ENCODE data around the gene PRRG2. TPM values are rescaled to one million over a fixed set of nuclear protein-coding genes. Genes with fewer than 3 reads are reported as not detected.

PRRG2 gene
- total RNA-seq, 1 donor from 2014 or later = not detected

- Histone ChIP-seq H3K27ac (peak overlapping the region; percentile 82 to 87), H3K36me3 (peaks cover 13 to 14% of the 10 kb centered on the region in 2 donors), H3K4me3 (peak overlapping the region; percentile 81 to 91), H3K27me3 (no peaks in the 10 kb centered on the region), H3K4me1 (peaks cover 2 to 12% of the 10 kb centered on the region in 2 donors), H3K9me3 (no peaks in the 10 kb centered on the region)
- DNase-seq (ENCODE audit: low spot score in 2 of 2) = peak; percentile 87 to 97
- intact Hi-C loops (cut with DNase I) = loop anchor here (1.0 to 5.0 kb wide), 5 partner anchors 74 to 277 kb away; partner anchors contain the start of genes AP2A1, DKKL1, PNKP and PRMT1
- peak in 1 of 3 experiments; percentile 6 for TF ChIP-seq CTCF (IDR thresholded peaks at IDR 0.05)
Measured at GRCh38 chr19:49590071-49590970, 9.2 kb downstream of the PRRG2 start.

- DNase-seq (ENCODE audit: low spot score in 2 of 2) = no peak
- intact Hi-C loops (cut with DNase I) = loop anchor here (1.0 to 5.0 kb wide), 5 partner anchors 73 to 276 kb away; partner anchors contain the start of genes AP2A1, DKKL1, PNKP and PRMT1
- H3K4me1 ChIP-seq = peaks cover 2 to 12% of the 10 kb centered on the region in 2 donors
- TF ChIP-seq CTCF (IDR thresholded peaks at IDR 0.05) = no peak
- peak within 1 kb of the TSS; percentile 82 to 87 for H3K27ac ChIP-seq
- H3K27me3 ChIP-seq = no peaks in the 10 kb centered on the region
- H3K36me3 ChIP-seq = peaks cover 21 to 22% of the 10 kb centered on the region in 2 donors
- H3K4me3 ChIP-seq = peak within 1 kb of the TSS; percentile 81 to 91
- no peaks in the 10 kb centered on the region for H3K9me3 ChIP-seq
Measured at GRCh38 chr19:49590971-49591730, 10.0 kb downstream of the PRRG2 start, which contains the start of gene PRR12. PRR12 (plus strand) TSS chr19:49591182; CDS start chr19:49591655, 473 bp downstream.

GRCh38 chr19:49591731-49592485 is 10.8 kb downstream of the PRRG2 start:
- intact Hi-C loops (cut with DNase I) = loop anchor here (2.0 to 5.0 kb wide), 4 partner anchors 85 to 275 kb away; partner anchors contain the start of genes AP2A1, DKKL1, PNKP and PRMT1
- H3K27ac ChIP-seq = peak overlapping the region; percentile 82 to 87
- TF ChIP-seq CTCF (IDR thresholded peaks at IDR 0.05) = no peak

GRCh38 chr19:49592486-49593232 is 11.5 kb downstream of the PRRG2 start:
- no peak for DNase-seq (ENCODE audit: low spot score in 2 of 2)
- H3K27me3 ChIP-seq = no peaks in the 10 kb centered on the region
- intact Hi-C loops (cut with DNase I) = loop anchor here (1.0 to 5.0 kb wide), 4 partner anchors 48 to 275 kb away; partner anchors contain the start of genes AP2A1, DKKL1, PNKP and RRAS
- peak overlapping the region; percentile 82 to 87 for H3K27ac ChIP-seq
- H3K36me3 ChIP-seq = peaks cover 37% of the 10 kb centered on the region in 2 donors
- TF ChIP-seq CTCF (IDR thresholded peaks at IDR 0.05) = no peak
- H3K4me1 ChIP-seq = peaks cover 2 to 12% of the 10 kb centered on the region in 2 donors
- H3K4me3 ChIP-seq = peak overlapping the region; percentile 81 to 91
- no peaks in the 10 kb centered on the region for H3K9me3 ChIP-seq

More at GRCh38 chr19:49591731-49592485, 10.8 kb downstream of the PRRG2 start:
- peak overlapping the region; percentile 81 to 91 for H3K4me3 ChIP-seq
- H3K36me3 ChIP-seq = peaks cover 29% of the 10 kb centered on the region in 2 donors
- no peaks in the 10 kb centered on the region for H3K27me3 ChIP-seq
- H3K9me3 ChIP-seq = no peaks in the 10 kb centered on the region
- DNase-seq (ENCODE audit: low spot score in 2 of 2) = no peak
- peaks cover 2 to 12% of the 10 kb centered on the region in 2 donors for H3K4me1 ChIP-seq
